ENCODE measurements around the gene KANSL2. TPM values are rescaled to one million over a fixed set of nuclear protein-coding genes. Genes with fewer than 3 reads are reported as not detected.
A peak's percentile ranks its signal among the peaks of the same experiment; 100 is the strongest.

The KANSL2 gene
- polyA plus RNA-seq, 3 donors: 12.2 to 20.3 (median 12.5) TPM

DNA sequence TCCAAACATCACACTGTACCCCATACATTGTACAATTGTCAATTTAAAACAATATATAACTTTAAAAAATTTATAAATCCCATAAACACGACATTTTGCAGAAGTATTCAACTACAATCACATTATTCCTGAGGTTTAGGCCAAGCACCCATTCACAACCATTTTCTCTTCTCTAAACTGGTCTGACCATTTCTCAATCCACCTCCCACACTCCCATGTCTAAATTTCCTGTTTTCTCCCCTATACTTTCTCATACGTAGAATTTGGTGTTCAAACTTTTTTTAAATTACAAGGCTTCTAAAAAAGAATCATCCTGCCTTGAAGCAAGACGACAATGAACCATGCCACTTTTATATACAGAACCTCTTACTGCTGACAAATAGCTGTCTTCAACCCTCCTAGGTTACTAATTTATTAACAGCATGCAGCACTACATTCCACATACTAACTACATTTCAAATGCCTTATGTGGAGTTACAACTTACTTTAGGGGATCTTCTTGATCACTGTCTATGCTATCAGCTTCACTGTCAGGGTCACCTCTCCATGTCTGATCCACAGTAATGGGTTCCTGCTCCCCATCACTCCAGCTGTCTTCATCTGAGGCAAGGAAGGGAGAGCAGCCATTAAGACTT lies 3.4 kb downstream of the KANSL2 start:
- Histone ChIP-seq H3K4me2 (replicated peaks; ENCODE audit: extremely low read depth, low read length, poor library complexity, severe bottlenecking) (peak overlapping the region; percentile 94), H3K4me3 (replicated peaks in 1 of 3; ENCODE audit: low read depth in 2 of 3, low read length in 3 of 3) (peak overlapping the region in 1 of 3 experiments; percentile 93), H3K79me2 (ENCODE audit: insufficient read depth, low read length) (peaks cover 82% of the 10 kb centered on the region), H3K4me1 (ENCODE audit: control insufficient read depth in 1 of 2, insufficient read depth in 2 of 2, low read length in 2 of 2) (peaks cover 45 to 49% of the 10 kb centered on the region in 2 donors), H3K9me3 (replicated peaks in 1 of 2; ENCODE audit: control insufficient read depth in 1 of 2, insufficient read depth in 1 of 2, low read length in 2 of 2) (no peaks in the 10 kb centered on the region), H2AFZ (ENCODE audit: insufficient read depth, low read depth, low read length, poor library complexity, severe bottlenecking) (no peak overlapping the region), H3K36me3 (replicated peaks in 1 of 2; ENCODE audit: control insufficient read depth in 1 of 2, insufficient read depth in 2 of 2, low read length in 2 of 2) (peaks cover 21 to 40% of the 10 kb centered on the region in 2 donors), H3K27me3 (ENCODE audit: control insufficient read depth in 2 of 2, insufficient read depth in 2 of 2, low read length in 2 of 2) (no peaks in the 10 kb centered on the region), H3K27ac (ENCODE audit: low read depth in 1 of 2, low read length in 2 of 2) (peak overlapping the region in 1 of 2 donors; percentile 58), H3K9ac (ENCODE audit: insufficient read depth, low read length, poor library complexity, severe bottlenecking) (no peak overlapping the region), H4K20me1 (ENCODE audit: insufficient read depth, low read length) (peaks cover 70% of the 10 kb centered on the region)
- peak in 2 of 3 donors; percentile 22 to 39 for DNase-seq
- Mint-ChIP-seq H3K27me3 (ENCODE audit: low read depth in 3 of 3) (peaks cover 0 to 5% (median 0%) of the 10 kb centered on the region in 3 donors), H3K4me3 (peak overlapping the region; percentile 31 to 82), H3K4me1 (peaks cover 51% of the 10 kb centered on the region), H3K9me3 (peaks cover 0 to 2% (median 0%) of the 10 kb centered on the region in 7 donors), H3K27ac (peak overlapping the region; percentile 65 to 88 (median 83)), H3K36me3 (peaks cover 25 to 38% of the 10 kb centered on the region in 2 donors)
- TF ChIP-seq, protein P1, sequence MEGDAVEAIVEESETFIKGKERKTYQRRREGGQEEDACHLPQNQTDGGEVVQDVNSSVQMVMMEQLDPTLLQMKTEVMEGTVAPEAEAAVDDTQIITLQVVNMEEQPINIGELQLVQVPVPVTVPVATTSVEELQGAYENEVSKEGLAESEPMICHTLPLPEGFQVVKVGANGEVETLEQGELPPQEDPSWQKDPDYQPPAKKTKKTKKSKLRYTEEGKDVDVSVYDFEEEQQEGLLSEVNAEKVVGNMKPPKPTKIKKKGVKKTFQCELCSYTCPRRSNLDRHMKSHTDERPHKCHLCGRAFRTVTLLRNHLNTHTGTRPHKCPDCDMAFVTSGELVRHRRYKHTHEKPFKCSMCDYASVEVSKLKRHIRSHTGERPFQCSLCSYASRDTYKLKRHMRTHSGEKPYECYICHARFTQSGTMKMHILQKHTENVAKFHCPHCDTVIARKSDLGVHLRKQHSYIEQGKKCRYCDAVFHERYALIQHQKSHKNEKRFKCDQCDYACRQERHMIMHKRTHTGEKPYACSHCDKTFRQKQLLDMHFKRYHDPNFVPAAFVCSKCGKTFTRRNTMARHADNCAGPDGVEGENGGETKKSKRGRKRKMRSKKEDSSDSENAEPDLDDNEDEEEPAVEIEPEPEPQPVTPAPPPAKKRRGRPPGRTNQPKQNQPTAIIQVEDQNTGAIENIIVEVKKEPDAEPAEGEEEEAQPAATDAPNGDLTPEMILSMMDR (IDR thresholded peaks at IDR 0.05): no peak
- WGBS (ENCODE audit: insufficient coverage): 0% methylated on average over 2 of the region's 3 CpGs
- intact Hi-C loops (cut with micrococcal nuclease): no loop called here

DNA sequence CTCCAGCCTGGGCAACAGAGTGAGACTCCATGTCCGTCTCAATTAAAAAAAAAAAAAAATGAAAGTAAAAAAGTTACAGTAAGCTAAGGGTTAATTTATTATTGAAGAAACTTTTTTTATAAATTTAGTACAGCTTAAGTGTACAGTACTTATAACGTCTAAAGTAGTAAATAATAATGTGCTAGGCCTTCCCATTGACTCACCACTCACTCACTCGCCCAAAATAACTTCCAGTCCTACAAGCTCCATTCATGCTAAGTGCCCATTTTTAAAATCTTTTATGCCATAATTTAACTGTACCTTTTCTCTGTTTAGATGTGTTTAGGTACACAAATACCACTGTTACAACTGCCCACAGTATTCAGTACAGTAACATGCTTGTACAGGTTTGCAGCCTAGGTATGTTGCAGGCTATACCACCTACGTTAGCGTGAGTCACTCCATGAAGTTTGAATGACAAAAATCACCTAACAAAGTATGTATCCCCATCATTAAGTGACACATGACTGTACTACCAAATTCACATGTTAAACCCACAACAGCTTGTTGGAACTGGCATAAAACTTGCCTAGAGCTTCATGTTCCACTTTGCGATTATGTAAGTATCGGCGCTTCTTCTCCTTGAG lies 10.7 kb downstream of the KANSL2 start:
- H3K4me2 ChIP-seq (replicated peaks; ENCODE audit: extremely low read depth, low read length, poor library complexity, severe bottlenecking): no peak overlapping the region
- H3K4me1 ChIP-seq (ENCODE audit: control insufficient read depth in 1 of 2, insufficient read depth in 2 of 2, low read length in 2 of 2): no peaks in the 10 kb centered on the region
- H3K36me3 Mint-ChIP-seq: peaks cover 56 to 87% of the 10 kb centered on the region in 2 donors
- WGBS (ENCODE audit: insufficient coverage): 98% methylated on average over 5 of the region's 8 CpGs
- peaks cover 82% of the 10 kb centered on the region for H4K20me1 ChIP-seq (ENCODE audit: insufficient read depth, low read length)
- no peak overlapping the region for H3K27ac Mint-ChIP-seq
- H3K27ac ChIP-seq (ENCODE audit: low read depth in 1 of 2, low read length in 2 of 2): no peak overlapping the region
- H3K9ac ChIP-seq (ENCODE audit: insufficient read depth, low read length, poor library complexity, severe bottlenecking): no peak overlapping the region
- no peaks in the 10 kb centered on the region for H3K27me3 Mint-ChIP-seq (ENCODE audit: low read depth in 3 of 3)
- no peaks in the 10 kb centered on the region for H3K9me3 Mint-ChIP-seq
- TF ChIP-seq, protein P1 (IDR thresholded peaks at IDR 0.05): no peak
- DNase-seq: no peak
- no peak overlapping the region for H2AFZ ChIP-seq (ENCODE audit: insufficient read depth, low read depth, low read length, poor library complexity, severe bottlenecking)
- H3K27me3 ChIP-seq (ENCODE audit: control insufficient read depth in 2 of 2, insufficient read depth in 2 of 2, low read length in 2 of 2): no peaks in the 10 kb centered on the region
- no peaks in the 10 kb centered on the region for H3K9me3 ChIP-seq (replicated peaks in 1 of 2; ENCODE audit: control insufficient read depth in 1 of 2, insufficient read depth in 1 of 2, low read length in 2 of 2)
- H3K36me3 ChIP-seq (replicated peaks in 1 of 2; ENCODE audit: control insufficient read depth in 1 of 2, insufficient read depth in 2 of 2, low read length in 2 of 2): peaks cover 81 to 95% of the 10 kb centered on the region in 2 donors
- H3K4me1 Mint-ChIP-seq: no peaks in the 10 kb centered on the region
- H3K4me3 ChIP-seq (replicated peaks in 1 of 3; ENCODE audit: low read depth in 2 of 3, low read length in 3 of 3): no peak overlapping the region
- intact Hi-C loops (cut with micrococcal nuclease): no loop called here
- H3K79me2 ChIP-seq (ENCODE audit: insufficient read depth, low read length): peaks cover 74% of the 10 kb centered on the region
- H3K4me3 Mint-ChIP-seq: no peak overlapping the region
